ENCODE measurements around the gene IKBKE.

The IKBKE gene

GRCh38 chr1:206503591-206504362, 33.5 kb downstream of the IKBKE start:
- Histone ChIP-seq H3K4me3 (ENCODE audit: low read length) (no peak overlapping the region), H3K27ac (ENCODE audit: low read length) (no peak overlapping the region), H3K9me3 (ENCODE audit: control insufficient read depth, insufficient read depth, low read length) (no peaks in the 10 kb centered on the region), H3K36me3 (ENCODE audit: control insufficient read depth, insufficient read depth, low read length) (no peaks in the 10 kb centered on the region), H3K27me3 (ENCODE audit: control insufficient read depth, insufficient read depth, low read length) (peaks cover 17% of the 10 kb centered on the region), H3K4me1 (ENCODE audit: control insufficient read depth, insufficient read depth, low read length) (peaks cover 4% of the 10 kb centered on the region; the same call in 1 of the 2 replicates)
- no peak for DNase-seq (ENCODE audit: low read depth, low spot score)
- WGBS (ENCODE audit: insufficient coverage, insufficient read length) = no CpG with 5 or more reads among the region's 8 CpGs

GRCh38 chr1:206504363-206504713, 34.1 kb downstream of the IKBKE start:
- Histone ChIP-seq H3K9me3 (ENCODE audit: control insufficient read depth, insufficient read depth, low read length) (no peaks in the 10 kb centered on the region), H3K4me1 (ENCODE audit: control insufficient read depth, insufficient read depth, low read length) (peaks cover 3% of the 10 kb centered on the region; the same call in 1 of the 2 replicates), H3K27ac (ENCODE audit: low read length) (no peak overlapping the region), H3K4me3 (ENCODE audit: low read length) (no peak overlapping the region), H3K27me3 (ENCODE audit: control insufficient read depth, insufficient read depth, low read length) (peaks cover 23% of the 10 kb centered on the region), H3K36me3 (ENCODE audit: control insufficient read depth, insufficient read depth, low read length) (no peaks in the 10 kb centered on the region)
- DNase-seq (ENCODE audit: low read depth, low spot score) = no peak
- WGBS (ENCODE audit: insufficient coverage, insufficient read length) = no CpG with 5 or more reads among the region's 3 CpGs

- Histone ChIP-seq H3K4me1 (ENCODE audit: control insufficient read depth, insufficient read depth, low read length) (peaks cover 3% of the 10 kb centered on the region; the same call in 1 of the 2 replicates), H3K9me3 (ENCODE audit: control insufficient read depth, insufficient read depth, low read length) (no peaks in the 10 kb centered on the region), H3K36me3 (ENCODE audit: control insufficient read depth, insufficient read depth, low read length) (no peaks in the 10 kb centered on the region), H3K27me3 (ENCODE audit: control insufficient read depth, insufficient read depth, low read length) (peaks cover 24% of the 10 kb centered on the region), H3K27ac (ENCODE audit: low read length) (no peak overlapping the region), H3K4me3 (ENCODE audit: low read length) (no peak overlapping the region)
- no peak for DNase-seq (ENCODE audit: low read depth, low spot score)
- no CpG with 5 or more reads among the region's 10 CpGs for WGBS (ENCODE audit: insufficient coverage, insufficient read length)
Measured at GRCh38 chr1:206505702-206506355, 35.6 kb downstream of the IKBKE start.

GRCh38 chr1:206506405-206507283, 36.4 kb downstream of the IKBKE start:
- no peak for DNase-seq (ENCODE audit: low read depth, low spot score)
- Histone ChIP-seq H3K27me3 (ENCODE audit: control insufficient read depth, insufficient read depth, low read length) (peaks cover 24% of the 10 kb centered on the region), H3K4me1 (ENCODE audit: control insufficient read depth, insufficient read depth, low read length) (no peaks in the 10 kb centered on the region; the same call in 1 of the 2 replicates), H3K36me3 (ENCODE audit: control insufficient read depth, insufficient read depth, low read length) (no peaks in the 10 kb centered on the region), H3K27ac (ENCODE audit: low read length) (no peak overlapping the region), H3K4me3 (ENCODE audit: low read length) (peak overlapping the region; percentile 34; the same call in 1 of the 2 replicates), H3K9me3 (ENCODE audit: control insufficient read depth, insufficient read depth, low read length) (no peaks in the 10 kb centered on the region)
- WGBS (ENCODE audit: insufficient coverage, insufficient read length) = no CpG with 5 or more reads among the region's 48 CpGs

GRCh38 chr1:206507284-206508129, 37.2 kb downstream of the IKBKE start, which contains the start of gene RASSF5:
RASSF5 (plus strand) TSS chr1:206507531; CDS start chr1:206507603, 72 bp downstream.
- H3K27me3 ChIP-seq (ENCODE audit: control insufficient read depth, insufficient read depth, low read length) = peaks cover 24% of the 10 kb centered on the region
- no peak within 1 kb of the TSS for H3K27ac ChIP-seq (ENCODE audit: low read length)
- H3K36me3 ChIP-seq (ENCODE audit: control insufficient read depth, insufficient read depth, low read length) = no peaks in the 10 kb centered on the region
- no peak for DNase-seq (ENCODE audit: low read depth, low spot score)
- peak within 1 kb of the TSS; percentile 34; the same call in 1 of the 2 replicates for H3K4me3 ChIP-seq (ENCODE audit: low read length)
- H3K9me3 ChIP-seq (ENCODE audit: control insufficient read depth, insufficient read depth, low read length) = no peaks in the 10 kb centered on the region
- WGBS (ENCODE audit: insufficient coverage, insufficient read length) = no CpG with 5 or more reads among the region's 97 CpGs
- no peaks in the 10 kb centered on the region; the same call in 1 of the 2 replicates for H3K4me1 ChIP-seq (ENCODE audit: control insufficient read depth, insufficient read depth, low read length)

- H3K9me3 ChIP-seq (ENCODE audit: control insufficient read depth, insufficient read depth, low read length) = no peaks in the 10 kb centered on the region
- H3K4me3 ChIP-seq (ENCODE audit: low read length) = no peak overlapping the region; the same call in 1 of the 2 replicates
- no peak overlapping the region for H3K27ac ChIP-seq (ENCODE audit: low read length)
- H3K36me3 ChIP-seq (ENCODE audit: control insufficient read depth, insufficient read depth, low read length) = no peaks in the 10 kb centered on the region
- no peak for DNase-seq (ENCODE audit: low read depth, low spot score)
- WGBS (ENCODE audit: insufficient coverage, insufficient read length) = no CpG with 5 or more reads among the region's 15 CpGs
- H3K4me1 ChIP-seq (ENCODE audit: control insufficient read depth, insufficient read depth, low read length) = no peaks in the 10 kb centered on the region; the same call in 1 of the 2 replicates
- peaks cover 24% of the 10 kb centered on the region for H3K27me3 ChIP-seq (ENCODE audit: control insufficient read depth, insufficient read depth, low read length)
Measured at GRCh38 chr1:206508130-206508889, 38.0 kb downstream of the IKBKE start.

GRCh38 chr1:206508956-206509355, 38.7 kb downstream of the IKBKE start:
- no CpG with 5 or more reads among the region's 6 CpGs for WGBS (ENCODE audit: insufficient coverage, insufficient read length)
- H3K4me1 ChIP-seq (ENCODE audit: control insufficient read depth, insufficient read depth, low read length) = no peaks in the 10 kb centered on the region; the same call in 1 of the 2 replicates
- no peaks in the 10 kb centered on the region for H3K36me3 ChIP-seq (ENCODE audit: control insufficient read depth, insufficient read depth, low read length)
- H3K27ac ChIP-seq (ENCODE audit: low read length) = no peak overlapping the region
- H3K27me3 ChIP-seq (ENCODE audit: control insufficient read depth, insufficient read depth, low read length) = peaks cover 24% of the 10 kb centered on the region
- no peak for DNase-seq (ENCODE audit: low read depth, low spot score)
- H3K4me3 ChIP-seq (ENCODE audit: low read length) = no peak overlapping the region
- H3K9me3 ChIP-seq (ENCODE audit: control insufficient read depth, insufficient read depth, low read length) = no peaks in the 10 kb centered on the region

GRCh38 chr1:206509612-206510257, 39.5 kb downstream of the IKBKE start:
- DNase-seq (ENCODE audit: low read depth, low spot score) = no peak
- WGBS (ENCODE audit: insufficient coverage, insufficient read length) = no CpG with 5 or more reads among the region's 12 CpGs
- Histone ChIP-seq H3K9me3 (ENCODE audit: control insufficient read depth, insufficient read depth, low read length) (no peaks in the 10 kb centered on the region), H3K27ac (ENCODE audit: low read length) (no peak overlapping the region), H3K36me3 (ENCODE audit: control insufficient read depth, insufficient read depth, low read length) (no peaks in the 10 kb centered on the region), H3K4me3 (ENCODE audit: low read length) (no peak overlapping the region), H3K27me3 (ENCODE audit: control insufficient read depth, insufficient read depth, low read length) (peaks cover 24% of the 10 kb centered on the region), H3K4me1 (ENCODE audit: control insufficient read depth, insufficient read depth, low read length) (no peaks in the 10 kb centered on the region; the same call in 1 of the 2 replicates)

- peaks cover 24% of the 10 kb centered on the region for H3K27me3 ChIP-seq (ENCODE audit: control insufficient read depth, insufficient read depth, low read length)
- DNase-seq (ENCODE audit: low read depth, low spot score) = no peak
- no peak overlapping the region for H3K4me3 ChIP-seq (ENCODE audit: low read length)
- no peak overlapping the region for H3K27ac ChIP-seq (ENCODE audit: low read length)
- no peaks in the 10 kb centered on the region; the same call in 1 of the 2 replicates for H3K4me1 ChIP-seq (ENCODE audit: control insufficient read depth, insufficient read depth, low read length)
- no CpG with 5 or more reads among the region's 5 CpGs for WGBS (ENCODE audit: insufficient coverage, insufficient read length)
- no peaks in the 10 kb centered on the region for H3K36me3 ChIP-seq (ENCODE audit: control insufficient read depth, insufficient read depth, low read length)
- no peaks in the 10 kb centered on the region for H3K9me3 ChIP-seq (ENCODE audit: control insufficient read depth, insufficient read depth, low read length)
Measured at GRCh38 chr1:206510371-206510770, 40.1 kb downstream of the IKBKE start.
